ENCODE data around the gene C1orf53.

Gene C1orf53

DNA sequence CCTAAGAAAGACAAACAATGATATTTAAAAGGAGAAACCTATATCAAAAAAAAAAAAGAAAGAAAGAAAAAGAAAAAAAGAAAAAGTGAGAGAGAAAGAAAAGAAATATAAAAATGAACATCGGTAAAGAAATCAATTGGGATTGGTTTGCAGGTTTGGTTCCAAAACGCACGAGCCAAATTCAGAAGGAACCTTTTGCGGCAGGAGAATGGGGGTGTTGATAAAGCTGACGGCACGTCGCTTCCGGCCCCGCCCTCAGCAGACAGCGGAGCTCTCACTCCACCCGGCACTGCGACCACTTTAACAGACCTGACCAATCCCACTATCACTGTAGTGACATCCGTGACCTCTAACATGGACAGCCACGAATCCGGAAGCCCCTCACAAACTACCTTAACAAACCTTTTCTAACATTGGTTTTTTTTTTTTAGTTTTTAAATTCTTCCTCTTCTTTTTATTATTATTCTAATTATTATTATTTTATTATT lies 26.5 kb downstream of the C1orf53 start (continued):
- TF ChIP-seq, protein P1, sequence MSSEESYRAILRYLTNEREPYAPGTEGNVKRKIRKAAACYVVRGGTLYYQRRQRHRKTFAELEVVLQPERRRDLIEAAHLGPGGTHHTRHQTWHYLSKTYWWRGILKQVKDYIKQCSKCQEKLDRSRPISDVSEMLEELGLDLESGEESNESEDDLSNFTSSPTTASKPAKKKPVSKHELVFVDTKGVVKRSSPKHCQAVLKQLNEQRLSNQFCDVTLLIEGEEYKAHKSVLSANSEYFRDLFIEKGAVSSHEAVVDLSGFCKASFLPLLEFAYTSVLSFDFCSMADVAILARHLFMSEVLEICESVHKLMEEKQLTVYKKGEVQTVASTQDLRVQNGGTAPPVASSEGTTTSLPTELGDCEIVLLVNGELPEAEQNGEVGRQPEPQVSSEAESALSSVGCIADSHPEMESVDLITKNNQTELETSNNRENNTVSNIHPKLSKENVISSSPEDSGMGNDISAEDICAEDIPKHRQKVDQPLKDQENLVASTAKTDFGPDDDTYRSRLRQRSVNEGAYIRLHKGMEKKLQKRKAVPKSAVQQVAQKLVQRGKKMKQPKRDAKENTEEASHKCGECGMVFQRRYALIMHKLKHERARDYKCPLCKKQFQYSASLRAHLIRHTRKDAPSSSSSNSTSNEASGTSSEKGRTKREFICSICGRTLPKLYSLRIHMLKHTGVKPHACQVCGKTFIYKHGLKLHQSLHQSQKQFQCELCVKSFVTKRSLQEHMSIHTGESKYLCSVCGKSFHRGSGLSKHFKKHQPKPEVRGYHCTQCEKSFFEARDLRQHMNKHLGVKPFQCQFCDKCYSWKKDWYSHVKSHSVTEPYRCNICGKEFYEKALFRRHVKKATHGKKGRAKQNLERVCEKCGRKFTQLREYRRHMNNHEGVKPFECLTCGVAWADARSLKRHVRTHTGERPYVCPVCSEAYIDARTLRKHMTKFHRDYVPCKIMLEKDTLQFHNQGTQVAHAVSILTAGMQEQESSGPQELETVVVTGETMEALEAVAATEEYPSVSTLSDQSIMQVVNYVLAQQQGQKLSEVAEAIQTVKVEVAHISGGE (tag by site-specific recombination; conservative IDR thresholded peaks at IDR 0.05; ENCODE audit: low read depth), result peak; percentile 86
- TF ChIP-seq KLF1 (tag by site-specific recombination; IDR thresholded peaks at IDR 0.05), result 0 out of 2 replicates have a peak, but pooled peaks have one; percentile 31
- no peak for TF ChIP-seq ZNF2 (tag by site-specific recombination; IDR thresholded peaks at IDR 0.05)
- TF ChIP-seq ZNF707 (tag by site-specific recombination; IDR thresholded peaks at IDR 0.05), result no peak
- TF ChIP-seq, protein P2, sequence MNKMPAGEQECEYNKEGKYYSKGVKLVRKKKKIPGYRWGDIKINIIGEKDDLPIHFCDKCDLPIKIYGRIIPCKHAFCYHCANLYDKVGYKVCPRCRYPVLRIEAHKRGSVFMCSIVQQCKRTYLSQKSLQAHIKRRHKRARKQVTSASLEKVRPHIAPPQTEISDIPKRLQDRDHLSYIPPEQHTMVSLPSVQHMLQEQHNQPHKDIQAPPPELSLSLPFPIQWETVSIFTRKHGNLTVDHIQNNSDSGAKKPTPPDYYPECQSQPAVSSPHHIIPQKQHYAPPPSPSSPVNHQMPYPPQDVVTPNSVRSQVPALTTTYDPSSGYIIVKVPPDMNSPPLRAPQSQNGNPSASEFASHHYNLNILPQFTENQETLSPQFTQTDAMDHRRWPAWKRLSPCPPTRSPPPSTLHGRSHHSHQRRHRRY (tag by site-specific recombination; IDR thresholded peaks at IDR 0.05), result no peak
- TF ChIP-seq, protein P3, sequence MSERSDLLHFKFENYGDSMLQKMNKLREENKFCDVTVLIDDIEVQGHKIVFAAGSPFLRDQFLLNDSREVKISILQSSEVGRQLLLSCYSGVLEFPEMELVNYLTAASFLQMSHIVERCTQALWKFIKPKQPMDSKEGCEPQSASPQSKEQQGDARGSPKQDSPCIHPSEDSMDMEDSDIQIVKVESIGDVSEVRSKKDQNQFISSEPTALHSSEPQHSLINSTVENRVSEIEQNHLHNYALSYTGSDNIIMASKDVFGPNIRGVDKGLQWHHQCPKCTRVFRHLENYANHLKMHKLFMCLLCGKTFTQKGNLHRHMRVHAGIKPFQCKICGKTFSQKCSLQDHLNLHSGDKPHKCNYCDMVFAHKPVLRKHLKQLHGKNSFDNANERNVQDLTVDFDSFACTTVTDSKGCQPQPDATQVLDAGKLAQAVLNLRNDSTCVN (tag by site-specific recombination; optimal IDR thresholded peaks at IDR 0.05), result no peak
- no peak for TF ChIP-seq ZNF302 (tag by site-specific recombination; IDR thresholded peaks at IDR 0.05; ENCODE audit: low read depth)
- TF ChIP-seq ZXDB (tag by site-specific recombination; IDR thresholded peaks at IDR 0.05), result peak; percentile 40; the same call in 1 of the 2 replicates
- no peak for TF ChIP-seq ZNF214 (tag by site-specific recombination; IDR thresholded peaks at IDR 0.05; ENCODE audit: borderline replicate concordance)
- no peak for TF ChIP-seq HOXC10 (CRISPR knock-in tag; IDR thresholded peaks at IDR 0.05)
- TF ChIP-seq ZFHX2 (tag by site-specific recombination; conservative IDR thresholded peaks at IDR 0.05), result no peak
- TF ChIP-seq ZNF677 (tag by site-specific recombination; IDR thresholded peaks at IDR 0.05), result no peak
- peak; percentile 31; the same call in 1 of the 2 replicates for TF ChIP-seq ZNF600 (tag by site-specific recombination; IDR thresholded peaks at IDR 0.05)
- no peak for TF ChIP-seq ZNF416 (tag by site-specific recombination; IDR thresholded peaks at IDR 0.05)
- TF ChIP-seq, protein P4, sequence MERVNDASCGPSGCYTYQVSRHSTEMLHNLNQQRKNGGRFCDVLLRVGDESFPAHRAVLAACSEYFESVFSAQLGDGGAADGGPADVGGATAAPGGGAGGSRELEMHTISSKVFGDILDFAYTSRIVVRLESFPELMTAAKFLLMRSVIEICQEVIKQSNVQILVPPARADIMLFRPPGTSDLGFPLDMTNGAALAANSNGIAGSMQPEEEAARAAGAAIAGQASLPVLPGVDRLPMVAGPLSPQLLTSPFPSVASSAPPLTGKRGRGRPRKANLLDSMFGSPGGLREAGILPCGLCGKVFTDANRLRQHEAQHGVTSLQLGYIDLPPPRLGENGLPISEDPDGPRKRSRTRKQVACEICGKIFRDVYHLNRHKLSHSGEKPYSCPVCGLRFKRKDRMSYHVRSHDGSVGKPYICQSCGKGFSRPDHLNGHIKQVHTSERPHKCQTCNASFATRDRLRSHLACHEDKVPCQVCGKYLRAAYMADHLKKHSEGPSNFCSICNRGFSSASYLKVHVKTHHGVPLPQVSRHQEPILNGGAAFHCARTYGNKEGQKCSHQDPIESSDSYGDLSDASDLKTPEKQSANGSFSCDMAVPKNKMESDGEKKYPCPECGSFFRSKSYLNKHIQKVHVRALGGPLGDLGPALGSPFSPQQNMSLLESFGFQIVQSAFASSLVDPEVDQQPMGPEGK (tag by site-specific recombination; IDR thresholded peaks at IDR 0.05), result peak; percentile 58
- TF ChIP-seq, protein P5, sequence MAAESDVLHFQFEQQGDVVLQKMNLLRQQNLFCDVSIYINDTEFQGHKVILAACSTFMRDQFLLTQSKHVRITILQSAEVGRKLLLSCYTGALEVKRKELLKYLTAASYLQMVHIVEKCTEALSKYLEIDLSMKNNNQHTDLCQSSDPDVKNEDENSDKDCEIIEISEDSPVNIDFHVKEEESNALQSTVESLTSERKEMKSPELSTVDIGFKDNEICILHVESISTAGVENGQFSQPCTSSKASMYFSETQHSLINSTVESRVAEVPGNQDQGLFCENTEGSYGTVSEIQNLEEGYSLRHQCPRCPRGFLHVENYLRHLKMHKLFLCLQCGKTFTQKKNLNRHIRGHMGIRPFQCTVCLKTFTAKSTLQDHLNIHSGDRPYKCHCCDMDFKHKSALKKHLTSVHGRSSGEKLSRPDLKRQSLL (tag by site-specific recombination; IDR thresholded peaks at IDR 0.05), result no peak
- no peak for TF ChIP-seq SCRT1 (tag by site-specific recombination; IDR thresholded peaks at IDR 0.05; ENCODE audit: borderline replicate concordance)
- TF ChIP-seq, protein P6, sequence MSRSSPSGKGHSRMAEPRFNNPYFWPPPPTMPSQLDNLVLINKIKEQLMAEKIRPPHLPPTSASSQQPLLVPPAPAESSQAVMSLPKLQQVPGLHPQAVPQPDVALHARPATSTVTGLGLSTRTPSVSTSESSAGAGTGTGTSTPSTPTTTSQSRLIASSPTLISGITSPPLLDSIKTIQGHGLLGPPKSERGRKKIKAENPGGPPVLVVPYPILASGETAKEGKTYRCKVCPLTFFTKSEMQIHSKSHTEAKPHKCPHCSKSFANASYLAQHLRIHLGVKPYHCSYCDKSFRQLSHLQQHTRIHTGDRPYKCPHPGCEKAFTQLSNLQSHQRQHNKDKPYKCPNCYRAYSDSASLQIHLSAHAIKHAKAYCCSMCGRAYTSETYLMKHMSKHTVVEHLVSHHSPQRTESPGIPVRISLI (tag by site-specific recombination; IDR thresholded peaks at IDR 0.05), result no peak
- TF ChIP-seq, protein P7, sequence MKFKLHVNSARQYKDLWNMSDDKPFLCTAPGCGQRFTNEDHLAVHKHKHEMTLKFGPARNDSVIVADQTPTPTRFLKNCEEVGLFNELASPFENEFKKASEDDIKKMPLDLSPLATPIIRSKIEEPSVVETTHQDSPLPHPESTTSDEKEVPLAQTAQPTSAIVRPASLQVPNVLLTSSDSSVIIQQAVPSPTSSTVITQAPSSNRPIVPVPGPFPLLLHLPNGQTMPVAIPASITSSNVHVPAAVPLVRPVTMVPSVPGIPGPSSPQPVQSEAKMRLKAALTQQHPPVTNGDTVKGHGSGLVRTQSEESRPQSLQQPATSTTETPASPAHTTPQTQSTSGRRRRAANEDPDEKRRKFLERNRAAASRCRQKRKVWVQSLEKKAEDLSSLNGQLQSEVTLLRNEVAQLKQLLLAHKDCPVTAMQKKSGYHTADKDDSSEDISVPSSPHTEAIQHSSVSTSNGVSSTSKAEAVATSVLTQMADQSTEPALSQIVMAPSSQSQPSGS (tag by site-specific recombination; IDR thresholded peaks at IDR 0.05; ENCODE audit: low read depth), result no peak
- TF ChIP-seq, protein P8, sequence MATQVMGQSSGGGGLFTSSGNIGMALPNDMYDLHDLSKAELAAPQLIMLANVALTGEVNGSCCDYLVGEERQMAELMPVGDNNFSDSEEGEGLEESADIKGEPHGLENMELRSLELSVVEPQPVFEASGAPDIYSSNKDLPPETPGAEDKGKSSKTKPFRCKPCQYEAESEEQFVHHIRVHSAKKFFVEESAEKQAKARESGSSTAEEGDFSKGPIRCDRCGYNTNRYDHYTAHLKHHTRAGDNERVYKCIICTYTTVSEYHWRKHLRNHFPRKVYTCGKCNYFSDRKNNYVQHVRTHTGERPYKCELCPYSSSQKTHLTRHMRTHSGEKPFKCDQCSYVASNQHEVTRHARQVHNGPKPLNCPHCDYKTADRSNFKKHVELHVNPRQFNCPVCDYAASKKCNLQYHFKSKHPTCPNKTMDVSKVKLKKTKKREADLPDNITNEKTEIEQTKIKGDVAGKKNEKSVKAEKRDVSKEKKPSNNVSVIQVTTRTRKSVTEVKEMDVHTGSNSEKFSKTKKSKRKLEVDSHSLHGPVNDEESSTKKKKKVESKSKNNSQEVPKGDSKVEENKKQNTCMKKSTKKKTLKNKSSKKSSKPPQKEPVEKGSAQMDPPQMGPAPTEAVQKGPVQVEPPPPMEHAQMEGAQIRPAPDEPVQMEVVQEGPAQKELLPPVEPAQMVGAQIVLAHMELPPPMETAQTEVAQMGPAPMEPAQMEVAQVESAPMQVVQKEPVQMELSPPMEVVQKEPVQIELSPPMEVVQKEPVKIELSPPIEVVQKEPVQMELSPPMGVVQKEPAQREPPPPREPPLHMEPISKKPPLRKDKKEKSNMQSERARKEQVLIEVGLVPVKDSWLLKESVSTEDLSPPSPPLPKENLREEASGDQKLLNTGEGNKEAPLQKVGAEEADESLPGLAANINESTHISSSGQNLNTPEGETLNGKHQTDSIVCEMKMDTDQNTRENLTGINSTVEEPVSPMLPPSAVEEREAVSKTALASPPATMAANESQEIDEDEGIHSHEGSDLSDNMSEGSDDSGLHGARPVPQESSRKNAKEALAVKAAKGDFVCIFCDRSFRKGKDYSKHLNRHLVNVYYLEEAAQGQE (tag by site-specific recombination; IDR thresholded peaks at IDR 0.05), result no peak

All from HEK293 (cell line).